Mucosa of gallbladder (tissue), 1 donor: ENCODE measurements around the gene MCC. TPM values are rescaled to one million over a fixed set of nuclear protein-coding genes. Genes with fewer than 3 reads are reported as not detected.
A peak's percentile ranks its signal among the peaks of the same experiment; 100 is the strongest.

Experiments used
- DNase-seq: peaks from one replicate; pipeline ENCODE4 v3.0.0-alpha.2; 2020; ENCODE audit warnings: low spot score
- total RNA-seq: library from RNA; stranded (reverse); gene quantifications from one replicate; pipeline ENCODE4 v1.2.1, GENCODE V29; 2021
- donor health status: DM: no; HTN: no; CAD: no.

MCC gene
- total RNA-seq, 1 donor from 2014 or later: 12.2 TPM

DNA sequence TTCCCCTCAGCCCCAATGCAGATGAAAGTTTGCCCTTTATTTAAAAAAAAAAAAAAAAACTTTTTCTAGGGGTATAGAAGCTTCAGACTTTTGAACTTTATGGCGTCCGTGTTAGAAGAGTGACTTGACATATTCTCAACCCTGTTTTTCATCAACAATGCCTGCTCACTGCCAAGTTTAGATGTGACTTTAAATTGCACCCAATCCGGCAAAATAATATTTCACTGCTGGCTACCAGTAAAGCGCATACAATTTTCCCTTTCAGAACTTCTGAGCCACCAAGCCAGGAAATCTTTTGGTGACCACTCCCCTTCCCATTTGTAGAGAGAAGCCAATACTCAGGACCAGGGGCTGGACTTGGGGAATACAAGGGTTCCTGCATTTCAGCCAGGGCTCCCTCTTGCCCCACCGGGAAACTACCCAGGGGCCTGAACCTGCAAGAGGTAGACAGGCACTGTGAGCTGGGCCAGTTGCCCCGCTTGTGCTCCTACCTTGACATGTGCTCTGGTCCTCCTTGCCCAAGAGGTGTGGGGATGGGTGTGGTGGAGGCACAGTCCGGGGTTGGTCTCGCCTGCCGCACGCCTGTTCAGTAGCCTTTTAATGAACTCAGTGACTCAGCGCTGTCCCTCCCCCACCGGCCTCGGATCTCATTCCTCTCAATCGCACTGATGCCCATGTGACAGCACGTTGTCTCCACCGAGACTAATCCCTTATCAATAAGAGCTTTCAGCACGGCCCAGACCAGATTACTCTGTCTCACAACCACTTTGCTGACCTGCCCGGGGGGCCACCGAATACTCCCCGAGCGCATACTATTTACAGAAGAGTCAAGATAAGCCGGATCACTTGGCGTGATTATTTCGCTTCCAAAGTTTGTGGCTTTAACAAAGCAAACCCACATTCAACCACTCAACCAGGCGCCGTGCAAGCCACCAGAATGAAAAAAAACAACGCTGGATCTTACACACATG, 285.2 kb downstream of the MCC start:
- DNase-seq: peak; percentile 75

DNA sequence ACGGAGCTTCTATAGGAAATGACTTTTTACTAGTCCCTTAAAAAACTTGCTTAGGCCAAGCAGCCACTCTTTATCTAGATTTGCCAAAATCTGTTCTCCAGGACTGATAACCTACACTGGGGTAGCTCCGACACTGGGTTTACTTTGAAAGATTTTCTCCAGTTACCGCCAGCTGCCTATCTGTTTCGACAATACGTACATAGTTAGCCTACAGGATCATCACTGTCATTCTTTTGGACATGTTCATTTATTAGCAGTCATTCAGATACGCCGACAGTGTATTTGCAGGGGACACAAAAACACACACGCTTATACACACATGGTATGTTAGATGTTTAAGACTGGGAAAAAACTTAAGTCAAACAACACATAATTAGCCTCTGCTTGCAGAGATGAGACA, 286.0 kb downstream of the MCC start:
- no peak for DNase-seq

DNA sequence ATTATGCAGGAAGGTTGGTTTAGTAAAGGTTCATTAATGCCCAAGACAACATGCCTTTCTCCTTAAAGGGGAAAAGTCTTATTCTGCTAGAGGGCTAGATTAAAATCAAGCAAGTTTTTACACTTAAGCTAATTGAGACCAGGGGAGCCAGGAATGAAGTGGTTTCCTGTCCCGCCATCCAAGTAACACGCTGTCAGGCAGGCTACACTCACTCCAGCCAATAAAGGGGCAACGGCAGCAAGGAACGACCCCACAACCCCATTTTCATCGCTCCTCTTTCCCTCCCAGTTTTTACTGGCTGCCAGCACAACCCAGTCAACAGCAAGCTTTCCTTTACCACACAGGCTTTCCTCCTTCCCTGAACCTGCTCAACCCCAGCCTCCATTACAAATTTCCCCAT, 286.5 kb downstream of the MCC start:
- DNase-seq: no peak

DNA sequence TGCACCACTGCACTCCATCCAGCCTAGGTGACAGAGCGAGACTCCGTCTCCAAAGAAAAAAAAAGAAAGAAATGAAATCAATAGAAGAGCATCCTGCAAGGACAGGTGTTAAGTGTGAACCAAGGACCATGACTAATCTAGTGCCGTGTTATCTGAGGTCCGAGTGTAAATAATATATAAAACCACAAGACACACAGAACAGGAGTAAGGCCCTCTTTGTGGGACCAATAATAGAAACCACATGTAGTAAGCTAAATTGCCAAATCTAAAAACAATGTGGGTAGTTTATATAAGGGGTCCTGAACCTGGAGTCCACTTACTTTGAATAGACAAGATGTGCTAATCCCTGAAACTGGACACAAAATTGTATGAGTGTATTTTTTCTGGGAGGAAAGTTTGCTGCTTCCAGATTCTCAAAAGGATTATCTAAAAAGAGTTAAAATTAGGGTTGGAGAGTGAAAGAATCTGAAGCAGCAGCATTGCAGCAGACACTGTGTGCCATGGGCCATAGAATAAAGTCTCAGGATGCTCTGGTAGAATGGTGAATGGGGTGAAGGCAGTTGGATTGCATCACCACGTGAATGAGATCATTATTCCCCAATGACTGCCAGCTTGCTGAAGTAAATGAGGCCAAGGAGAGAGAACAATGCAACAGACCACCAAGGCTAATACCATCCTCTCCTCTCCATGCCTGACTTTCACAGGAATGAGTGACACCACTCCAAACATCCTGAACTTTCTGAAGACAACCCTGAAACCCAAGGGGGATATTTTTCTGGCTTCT, 288.9 kb downstream of the MCC start:
- no peak for DNase-seq

DNA sequence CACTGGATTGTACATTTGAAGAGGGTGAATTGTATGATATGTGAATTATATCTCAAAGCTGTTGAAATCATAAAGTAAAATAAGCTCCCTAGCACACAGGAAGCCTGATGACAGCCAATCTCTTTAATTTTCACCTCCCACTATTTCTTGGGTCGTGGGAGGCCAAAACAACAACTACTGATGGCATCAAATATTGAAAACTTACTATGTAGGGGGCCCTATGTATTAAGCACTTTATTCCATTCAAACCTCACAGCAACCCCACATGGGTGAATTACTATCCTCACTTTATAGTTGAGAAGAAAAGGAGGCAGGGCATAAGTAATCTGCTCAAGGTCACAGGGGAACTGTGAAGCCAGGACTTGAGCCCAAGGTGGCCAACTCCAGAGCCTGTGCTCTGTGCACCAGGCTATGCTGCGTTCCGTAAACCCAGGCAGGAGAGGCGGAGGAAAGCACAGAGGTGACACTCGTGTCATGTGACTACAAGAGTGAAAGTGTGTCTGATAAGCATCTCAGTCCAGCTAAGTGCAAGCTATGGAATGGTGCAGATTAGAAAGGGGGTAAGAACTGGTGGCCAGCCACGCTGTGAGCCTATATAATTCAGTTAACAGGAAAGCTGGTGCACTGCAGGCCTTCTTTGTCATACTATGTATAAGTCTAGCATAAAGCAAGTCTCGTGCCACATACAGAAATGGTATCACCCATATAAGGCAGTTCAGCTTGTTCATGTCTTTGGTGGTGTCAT, 290.6 kb downstream of the MCC start:
- DNase-seq: no peak

DNA sequence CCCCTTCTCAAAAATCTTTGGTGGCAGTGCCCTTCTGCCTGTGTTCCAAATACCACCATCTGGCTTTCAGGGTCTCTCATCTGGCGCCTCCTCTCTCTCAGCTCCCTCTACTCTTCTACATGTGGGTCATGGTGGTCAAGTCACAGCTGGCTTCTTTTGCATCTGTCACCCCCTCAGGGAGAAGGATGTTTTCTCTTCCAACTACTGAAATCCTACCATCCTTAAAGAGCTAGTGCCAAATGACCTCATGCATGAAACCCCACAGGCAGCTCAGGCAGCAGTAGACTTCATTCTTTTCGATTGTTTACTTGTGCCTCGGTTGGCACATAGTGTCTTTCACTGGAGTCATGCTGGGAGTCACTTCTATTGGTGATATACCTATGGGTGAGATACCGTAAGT, 292.5 kb downstream of the MCC start:
- DNase-seq: no peak

DNA sequence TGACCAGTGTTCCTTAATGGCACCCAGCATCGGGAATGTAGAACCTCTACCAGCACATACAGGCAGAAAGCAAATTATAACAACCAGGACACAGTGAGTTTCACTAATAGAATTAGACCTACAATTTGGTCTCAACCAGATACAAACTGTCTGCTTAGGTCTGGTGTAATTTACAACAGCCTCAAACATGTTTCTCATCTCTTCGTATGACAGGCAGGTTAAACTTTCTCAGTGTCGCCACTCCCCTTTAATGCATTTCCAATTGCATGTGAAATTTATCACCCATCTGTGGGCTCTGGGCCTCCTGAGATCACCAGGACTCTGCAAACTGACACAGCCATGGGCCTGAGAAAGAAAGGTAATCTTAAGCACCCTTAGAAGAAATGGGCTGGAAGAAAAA, 293.0 kb downstream of the MCC start:
- no peak for DNase-seq

DNA sequence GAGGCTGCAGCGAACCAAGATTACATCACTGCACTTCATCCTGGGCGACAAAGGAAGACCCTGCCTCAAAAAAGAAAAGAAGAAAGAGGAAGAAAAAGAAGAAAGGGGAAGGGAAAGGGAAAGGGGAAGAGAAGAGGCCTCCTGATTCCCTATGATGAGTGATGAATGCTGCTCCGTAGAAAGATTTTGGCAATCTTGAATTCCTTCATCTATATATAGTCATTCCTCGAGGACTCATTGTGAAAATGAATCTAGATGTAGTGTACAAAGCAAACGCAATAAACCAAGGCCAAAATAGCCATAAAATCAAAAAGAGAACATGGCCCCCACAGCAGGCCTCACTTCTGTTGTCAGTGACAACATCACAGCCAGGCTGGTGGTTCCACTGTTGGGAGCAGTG, 293.7 kb downstream of the MCC start:
- no peak for DNase-seq

DNA sequence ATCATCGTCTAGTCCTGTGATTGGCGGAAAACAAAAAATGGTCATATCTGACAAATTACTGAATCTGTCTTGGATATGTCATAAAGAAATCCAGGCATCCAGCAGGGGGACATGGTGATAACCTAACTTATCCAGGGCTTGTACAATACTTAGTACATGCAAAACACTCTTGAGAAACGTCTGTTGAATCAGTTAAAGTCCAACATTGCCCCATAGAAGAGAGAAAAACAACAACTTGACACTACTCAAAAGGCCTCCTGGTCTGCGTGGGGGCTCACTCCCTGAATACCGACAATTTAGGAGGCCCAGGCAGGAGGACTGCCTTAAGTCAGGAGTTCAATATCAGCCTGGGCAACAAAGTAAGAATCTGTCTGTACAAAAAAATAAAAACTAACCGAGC, 294.1 kb downstream of the MCC start:
- DNase-seq: no peak

DNA sequence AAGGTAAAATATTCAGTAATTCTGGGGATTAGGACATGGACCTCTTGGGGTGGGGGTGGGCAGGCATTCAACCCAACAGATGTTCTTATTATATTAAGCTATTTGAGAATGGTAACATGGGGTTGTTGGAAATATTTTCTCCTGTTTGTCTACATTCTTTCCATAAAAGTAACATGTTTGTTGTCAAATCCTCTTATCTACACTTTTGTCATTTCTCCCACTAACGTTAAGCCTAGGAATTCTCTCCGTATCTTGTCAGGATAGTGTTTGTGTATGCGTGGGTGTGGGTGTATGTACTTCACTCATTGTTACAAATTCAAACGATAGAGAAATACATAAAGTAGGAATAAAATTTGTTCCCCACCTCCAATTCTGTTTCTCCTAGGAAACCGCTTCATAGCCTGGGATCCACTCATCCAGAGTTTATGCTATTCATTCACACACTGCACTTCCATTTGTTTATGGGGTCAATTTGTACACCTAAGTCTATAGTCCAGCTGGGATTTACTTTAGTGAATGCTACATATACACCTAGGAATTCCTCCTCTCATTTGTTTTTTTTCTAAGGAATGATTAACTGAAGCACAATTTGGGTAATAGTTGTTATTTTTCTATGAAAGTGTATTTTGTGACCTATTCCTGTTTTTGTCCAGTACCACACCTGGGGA, 294.8 kb downstream of the MCC start:
- no peak for DNase-seq

DNA sequence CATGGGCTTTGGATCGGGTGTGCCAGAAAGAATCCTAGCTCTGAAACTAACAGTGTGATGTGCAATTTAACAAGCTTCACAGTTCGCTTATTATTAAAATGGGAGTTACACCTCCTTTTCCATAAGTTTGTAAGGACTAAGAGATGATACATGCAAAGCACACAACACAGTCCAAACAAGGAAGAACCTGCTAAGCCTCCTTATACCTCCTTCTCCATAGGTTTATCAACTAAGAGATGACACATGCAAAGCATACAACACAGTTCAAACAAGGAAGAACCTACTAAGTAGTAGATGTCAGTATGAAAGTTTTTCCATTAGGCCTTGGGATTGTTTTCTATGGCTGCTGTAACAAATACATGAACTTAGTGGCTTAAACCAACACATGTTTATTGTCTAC, 295.7 kb downstream of the MCC start:
- DNase-seq: no peak

DNA sequence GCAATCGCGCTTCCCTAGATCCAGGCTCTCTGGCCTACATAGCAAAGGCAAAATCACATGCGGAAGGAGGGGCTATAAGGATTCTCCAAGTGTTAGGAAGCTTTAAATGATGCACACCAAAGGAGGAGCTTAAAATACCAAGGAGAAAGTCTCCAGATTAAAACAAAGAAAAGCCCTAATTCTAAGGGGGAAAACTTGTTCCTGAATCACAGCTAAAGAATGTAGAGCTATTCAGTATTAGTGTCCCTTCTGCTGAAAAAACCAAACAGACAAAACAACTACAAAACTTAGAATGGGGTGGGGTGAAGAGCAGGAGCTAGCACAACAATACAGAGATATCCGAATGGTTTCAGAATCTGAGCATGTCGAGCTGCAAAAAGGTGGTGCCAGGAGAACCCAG, 297.9 kb downstream of the MCC start:
- no peak for DNase-seq

DNA sequence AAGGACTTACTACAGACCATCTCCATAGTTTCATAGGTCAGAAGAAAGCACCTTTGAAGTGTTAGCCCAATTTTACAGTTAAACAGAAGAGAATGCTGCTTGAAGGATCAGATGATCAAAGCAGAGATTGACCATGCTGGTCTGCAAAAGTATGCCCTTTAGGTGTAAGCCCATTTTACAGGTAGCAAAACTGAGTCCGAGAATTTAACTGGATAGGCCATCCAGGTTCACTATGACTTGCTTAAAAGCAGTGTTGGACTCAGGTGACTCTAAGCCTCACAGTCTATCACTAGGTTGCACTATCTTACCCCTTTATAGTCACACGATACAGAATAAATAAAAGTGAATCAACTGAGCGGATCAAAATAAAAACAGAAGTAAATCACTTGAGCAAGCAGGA, 299.0 kb downstream of the MCC start:
- no peak for DNase-seq

DNA sequence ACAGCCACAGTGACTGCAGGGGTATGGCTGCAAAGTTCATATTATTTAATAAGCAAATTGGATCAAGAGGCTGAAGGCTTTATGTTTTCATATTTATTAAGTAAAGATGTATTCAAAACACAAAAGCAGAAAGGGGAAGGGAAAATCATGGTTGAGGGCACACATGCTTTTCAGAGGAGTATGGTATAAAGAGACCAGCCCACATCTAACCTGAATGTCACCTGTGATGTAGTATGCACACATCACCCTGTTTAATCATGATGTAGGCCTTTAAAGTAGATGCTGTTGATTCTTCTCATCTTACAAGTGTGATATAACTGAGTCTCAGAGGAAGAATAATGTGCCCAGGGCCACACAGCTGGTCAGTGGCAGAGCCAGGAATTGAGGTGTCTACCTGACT, 299.8 kb downstream of the MCC start:
- DNase-seq: no peak

DNA sequence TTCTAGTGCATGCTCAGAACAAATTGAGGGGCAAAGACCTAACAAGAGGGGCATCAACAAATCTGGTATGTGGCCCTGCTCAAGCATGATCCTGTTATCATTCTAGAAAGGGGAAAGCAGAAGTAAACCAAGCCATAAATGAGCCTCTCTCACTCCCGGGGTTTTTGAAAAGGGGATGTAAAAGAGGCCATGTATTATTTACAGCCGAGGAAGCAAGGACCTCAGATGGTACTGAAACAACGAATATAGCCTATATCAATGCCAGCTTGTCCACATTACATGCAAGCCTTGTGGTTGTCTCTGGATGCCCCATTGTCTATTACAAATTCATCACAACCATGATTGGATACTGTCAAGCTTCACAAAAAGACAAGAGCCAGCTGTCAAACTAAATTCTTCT, 300.3 kb downstream of the MCC start:
- DNase-seq: no peak

DNA sequence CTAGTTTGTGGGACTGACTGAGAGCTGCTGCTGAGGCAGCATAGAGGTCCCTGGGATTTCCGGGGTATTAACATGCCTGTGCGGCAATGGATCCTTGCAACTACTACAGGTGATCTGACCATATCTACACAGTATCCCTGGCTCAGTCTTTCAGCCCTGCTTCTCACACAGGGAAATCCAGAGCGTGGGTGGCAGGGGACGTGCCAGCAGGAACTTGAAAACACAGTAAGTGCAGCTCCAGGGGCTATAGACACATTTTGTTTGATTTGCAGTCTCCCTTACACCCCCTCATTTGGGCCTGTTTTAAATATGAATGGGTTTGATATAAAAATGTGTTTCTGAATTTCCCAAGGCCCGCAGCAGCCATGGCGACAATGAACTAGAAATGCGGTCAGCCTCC, 302.2 kb downstream of the MCC start:
- no peak for DNase-seq

DNA sequence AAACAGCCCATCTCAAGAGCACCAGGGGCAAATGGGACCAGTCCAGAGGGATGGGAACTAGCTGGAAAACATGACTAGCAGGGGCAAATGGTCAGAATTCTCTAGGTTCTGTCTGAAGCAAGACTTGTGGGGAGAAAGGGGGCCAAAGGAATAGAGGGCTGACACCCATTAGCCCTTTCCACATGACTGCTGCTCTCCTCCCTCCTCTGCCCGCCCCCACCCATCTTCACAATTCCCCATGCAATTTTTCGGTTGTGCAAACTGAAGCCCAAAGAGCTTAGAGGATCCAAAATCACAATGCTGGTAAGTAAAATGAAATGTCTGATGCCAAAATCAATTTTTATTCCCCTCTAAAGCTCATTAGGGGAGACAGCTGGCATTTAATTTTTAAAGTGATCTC, 304.6 kb downstream of the MCC start:
- no peak for DNase-seq

DNA sequence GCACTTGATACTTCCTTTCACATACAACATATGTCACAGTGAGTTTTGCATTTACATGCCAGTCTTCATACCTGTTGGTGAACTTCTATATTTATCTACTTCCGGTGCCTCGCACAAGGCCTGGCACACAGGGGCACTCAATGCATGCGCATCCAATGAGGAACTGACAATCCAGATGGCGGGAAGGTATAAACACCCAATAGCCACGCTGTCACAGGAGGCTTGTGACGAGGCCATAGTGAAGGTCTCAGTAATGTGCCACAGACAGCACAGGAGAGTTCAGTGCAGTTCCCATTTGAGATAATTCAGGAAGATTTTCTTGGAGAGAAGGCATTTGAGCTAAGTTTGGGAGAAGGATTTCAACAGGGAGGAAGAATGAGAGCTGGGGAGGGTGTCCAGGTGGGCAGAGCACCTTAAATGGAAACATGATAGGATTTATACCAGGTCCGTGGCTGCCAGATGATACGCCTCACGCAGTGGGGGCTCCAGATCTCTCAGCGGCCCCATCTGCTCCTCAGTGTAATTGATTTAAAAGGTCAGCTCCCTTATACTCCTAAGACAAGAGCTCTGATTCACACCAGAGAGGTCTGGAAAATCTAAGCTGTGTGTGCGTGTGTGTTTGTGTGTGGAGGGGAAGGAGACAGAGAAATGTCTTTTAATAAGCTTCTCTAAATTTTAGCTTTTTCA, 305.5 kb downstream of the MCC start:
- DNase-seq: no peak

DNA sequence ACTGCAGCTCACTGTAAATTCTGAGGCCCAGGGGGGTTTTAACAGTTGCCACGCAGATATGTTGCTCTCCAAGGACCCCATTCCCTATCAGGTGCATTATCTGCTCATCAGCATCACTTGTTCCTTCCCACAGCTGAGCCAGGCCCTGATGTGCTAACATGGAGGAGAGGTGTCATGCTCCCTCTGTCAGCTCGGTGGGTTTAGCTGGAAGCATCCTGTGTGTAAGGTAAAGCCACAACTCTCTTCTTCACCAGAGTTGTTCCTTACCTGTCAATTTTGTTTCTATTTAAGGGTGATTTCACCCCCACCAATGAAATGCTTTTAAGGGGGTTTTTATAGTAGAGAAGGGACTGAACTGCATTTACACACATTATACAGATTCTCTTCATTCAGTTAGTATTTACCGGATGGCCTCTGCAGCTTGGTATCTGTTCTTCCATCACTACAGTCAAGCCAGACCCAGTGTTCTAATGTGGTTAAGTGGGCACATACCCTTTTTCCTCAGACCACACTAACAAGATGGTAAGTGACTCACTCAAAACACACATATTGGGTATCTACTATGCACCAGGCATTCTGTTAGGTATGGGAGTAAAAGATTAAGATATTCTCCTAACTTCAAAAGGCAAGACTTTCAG, 306.3 kb downstream of the MCC start:
- no peak for DNase-seq

DNA sequence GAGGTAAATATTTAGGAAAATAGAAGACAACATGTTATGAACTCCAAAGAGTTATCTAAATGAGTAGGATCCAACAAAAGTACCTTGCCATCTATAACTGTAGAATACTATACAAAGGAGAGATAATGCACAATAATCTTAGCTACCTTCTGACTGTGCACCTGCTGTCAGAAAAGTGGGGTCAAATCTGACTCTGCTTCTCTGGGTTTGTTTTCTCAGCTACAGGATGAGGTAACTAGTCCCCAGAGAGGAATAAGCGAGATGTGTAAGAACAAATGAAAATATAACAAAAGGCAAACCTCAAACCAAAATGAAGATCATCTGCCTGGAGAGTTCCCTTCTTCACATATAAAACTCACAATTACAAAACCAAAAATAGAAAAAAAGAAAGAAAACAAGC, 306.8 kb downstream of the MCC start:
- DNase-seq: no peak

DNA sequence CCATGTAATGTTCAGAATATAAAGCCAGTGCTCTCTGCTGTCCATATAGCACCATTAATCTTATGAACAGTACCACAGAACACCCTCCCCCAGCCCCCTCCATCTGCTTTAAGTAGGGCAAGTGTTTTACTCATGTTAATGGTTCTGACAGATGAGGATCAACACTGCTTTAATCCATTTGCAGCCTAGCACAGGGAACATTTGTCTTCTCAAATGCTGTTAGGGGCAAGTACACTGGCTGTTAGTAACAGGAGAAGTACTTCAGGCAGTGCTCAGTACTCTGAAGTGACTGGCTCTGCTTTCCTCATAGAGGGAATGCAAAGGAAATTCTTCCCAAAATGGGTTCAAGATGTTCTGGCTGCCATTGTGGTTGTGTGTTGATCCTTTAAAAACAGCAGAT, 309.1 kb downstream of the MCC start:
- no peak for DNase-seq
